ENCODE results near the gene TTPAL.

TTPAL gene

DNA sequence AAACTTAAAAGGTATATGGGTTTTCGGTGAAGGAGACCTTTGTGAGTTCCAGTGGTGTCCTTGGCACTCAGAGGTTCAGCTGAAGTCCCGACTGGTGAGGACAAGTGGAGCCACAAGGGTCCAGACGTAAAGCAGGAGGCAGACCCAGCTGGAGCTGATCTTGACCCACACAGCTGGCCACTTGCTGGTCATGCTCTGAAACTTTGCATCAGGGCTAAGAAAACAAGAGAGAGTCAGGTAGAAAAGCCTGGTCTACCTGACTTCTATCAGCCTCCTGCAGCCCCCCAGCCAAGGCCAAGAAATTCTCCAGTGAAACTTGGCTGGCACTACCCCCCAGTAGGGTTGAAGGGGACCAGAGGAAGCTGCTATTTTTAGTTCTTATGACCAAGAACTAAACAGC lies 24.5 kb downstream of the TTPAL start:
- DNase-seq = no peak

DNA sequence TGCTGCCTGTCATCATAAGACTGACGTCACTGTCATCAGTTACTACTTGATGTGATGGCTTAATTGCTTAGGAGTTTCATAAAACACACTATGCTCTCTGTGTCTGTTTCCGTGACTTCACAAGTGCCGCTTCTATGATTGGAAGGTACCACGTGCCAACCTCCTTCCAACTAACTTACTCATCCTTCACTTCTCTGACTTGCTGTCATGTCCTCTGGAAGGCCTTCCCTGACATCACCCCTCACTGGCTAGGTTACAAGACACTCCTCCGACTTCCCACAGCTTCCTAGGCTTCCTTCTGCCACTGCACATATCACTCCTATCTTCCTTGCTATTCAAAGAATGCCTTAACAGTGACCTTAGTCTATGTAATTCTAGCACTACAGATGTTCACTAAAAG lies 25.8 kb downstream of the TTPAL start:
- no peak for DNase-seq

DNA sequence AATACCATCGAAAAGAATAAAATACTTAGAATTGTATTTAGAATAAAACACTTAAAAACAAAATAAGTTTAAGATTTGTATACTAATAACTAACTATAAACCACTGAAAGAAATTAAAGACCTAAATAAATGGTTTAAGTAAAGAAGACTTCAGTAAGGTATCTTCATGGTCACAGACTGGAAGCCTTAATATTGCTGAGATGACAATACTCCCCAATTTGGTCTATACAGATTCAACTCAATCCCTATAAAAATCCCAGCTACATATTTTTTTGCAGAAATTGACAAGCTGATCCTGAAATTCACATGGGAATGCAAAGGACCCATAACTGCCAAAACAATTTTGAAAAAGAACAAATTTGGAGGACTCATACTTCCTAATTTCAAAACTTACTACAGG lies 27.3 kb downstream of the TTPAL start:
- no peak for DNase-seq

DNA sequence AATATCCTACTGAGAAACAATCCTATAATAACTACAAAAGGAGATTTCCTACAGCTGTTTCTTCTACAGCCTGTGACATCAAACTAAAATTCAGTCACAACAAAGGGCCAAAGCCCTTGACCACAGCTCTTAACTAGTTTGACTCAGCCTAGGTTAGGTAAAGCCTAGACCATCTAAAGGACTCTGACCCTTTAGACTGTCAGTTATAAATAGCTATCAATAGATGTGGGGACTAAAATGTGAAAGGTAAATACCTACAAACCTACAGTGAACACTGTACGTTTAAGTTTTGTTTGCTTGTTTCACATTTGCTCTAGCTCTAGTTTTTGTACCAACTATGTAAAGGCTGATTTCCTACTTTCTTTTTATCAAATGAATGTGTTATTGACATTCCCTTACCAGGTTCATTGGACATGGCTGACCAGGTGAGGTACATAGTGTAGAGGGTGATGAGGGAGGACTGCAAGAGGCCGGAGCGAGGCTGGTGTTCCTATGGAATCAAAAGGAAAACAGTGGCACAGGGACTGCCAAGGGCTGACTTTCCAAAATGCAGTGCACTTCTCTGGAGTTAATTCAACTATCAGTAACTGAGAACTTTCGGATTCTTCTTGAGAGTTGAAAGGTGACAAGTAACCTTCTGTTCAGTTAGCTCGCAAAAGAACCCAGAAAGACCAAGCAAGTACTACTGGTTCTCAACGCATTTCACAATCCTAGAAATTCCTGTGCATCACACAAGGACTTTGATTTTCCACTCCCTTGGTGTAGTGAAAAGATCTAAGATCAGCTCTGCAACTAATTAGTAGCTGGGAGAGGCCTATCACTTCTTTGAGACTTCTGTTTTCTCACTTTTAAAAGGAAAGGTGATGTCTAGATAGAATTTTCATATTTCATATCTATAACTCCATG lies 29.0 kb downstream of the TTPAL start:
- no peak for DNase-seq

DNA sequence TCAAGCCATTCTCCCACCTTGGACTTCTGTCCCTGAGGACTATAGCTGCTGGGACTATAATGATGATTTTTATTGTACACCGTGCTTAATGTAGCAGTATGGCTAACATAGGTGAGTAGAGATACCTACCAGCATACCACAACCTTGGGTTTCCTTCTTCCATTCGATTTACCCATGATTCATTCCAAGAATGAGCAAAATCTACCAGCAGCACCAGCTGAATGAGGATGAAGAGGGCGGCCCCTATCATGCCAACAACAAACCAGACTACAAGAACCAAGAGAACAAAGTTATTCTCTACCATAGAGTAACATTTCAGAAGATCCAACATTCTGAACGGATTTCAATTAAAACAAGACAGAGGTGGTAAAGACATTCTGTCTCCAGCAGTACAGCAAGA lies 34.1 kb downstream of the TTPAL start:
- DNase-seq = no peak

DNA sequence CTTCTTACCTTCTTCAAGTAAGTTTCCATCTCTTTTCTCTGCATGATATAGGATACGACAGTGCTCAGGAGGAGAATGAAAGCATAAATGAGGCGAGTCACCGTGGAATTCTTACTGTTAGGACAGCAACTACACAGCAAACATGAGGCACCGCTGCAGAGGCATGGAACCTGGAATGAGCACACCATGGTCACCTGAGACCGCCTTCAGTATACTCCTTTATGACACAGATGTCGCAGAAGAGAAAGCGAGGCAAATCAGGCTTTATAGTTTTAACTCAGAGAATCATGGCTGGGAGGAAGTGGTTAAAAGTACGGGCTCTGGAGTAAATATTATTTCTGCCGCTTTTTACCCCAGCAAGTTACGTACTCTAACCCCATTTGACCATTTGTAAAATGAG lies 38.2 kb downstream of the TTPAL start:
- no peak for DNase-seq

DNA sequence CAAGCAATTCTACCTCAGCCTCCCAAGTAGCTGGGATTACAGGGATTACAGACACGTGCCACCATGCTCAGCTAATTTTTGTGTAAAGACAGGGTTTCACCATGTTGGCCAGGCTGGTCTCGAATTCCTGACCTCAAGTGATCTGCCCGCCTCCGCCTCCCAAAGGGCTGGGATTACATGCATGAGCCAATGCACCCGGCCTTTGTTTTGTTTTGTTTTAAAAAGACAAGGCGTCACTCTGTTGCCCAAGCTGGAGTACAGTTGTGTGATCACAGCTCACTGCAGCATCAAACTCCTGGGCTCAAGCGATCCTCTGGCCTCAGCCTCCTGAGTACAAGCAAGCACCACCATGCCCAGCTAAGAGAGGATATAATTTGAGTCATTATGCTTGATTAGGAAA lies 40.8 kb downstream of the TTPAL start:
- DNase-seq = no peak

DNA sequence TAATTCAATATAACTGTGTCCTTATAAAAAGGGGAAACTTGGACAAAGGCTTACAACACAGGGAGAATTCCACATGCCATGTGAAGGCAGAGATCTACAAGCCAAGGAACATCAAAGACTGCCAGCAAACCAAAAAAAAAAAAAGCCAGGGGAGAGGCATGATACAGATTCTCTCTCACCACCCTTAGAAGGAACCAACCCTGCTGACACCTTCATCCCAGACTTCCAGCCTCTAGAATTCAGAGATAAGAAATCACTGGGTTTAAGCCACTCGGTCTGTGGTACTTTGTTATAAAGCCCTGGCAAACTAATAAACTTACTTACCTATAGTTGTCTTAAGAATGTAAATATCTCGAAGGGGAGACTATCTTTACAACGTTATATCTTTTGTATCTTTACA lies 41.8 kb downstream of the TTPAL start:
- no peak for DNase-seq

DNA sequence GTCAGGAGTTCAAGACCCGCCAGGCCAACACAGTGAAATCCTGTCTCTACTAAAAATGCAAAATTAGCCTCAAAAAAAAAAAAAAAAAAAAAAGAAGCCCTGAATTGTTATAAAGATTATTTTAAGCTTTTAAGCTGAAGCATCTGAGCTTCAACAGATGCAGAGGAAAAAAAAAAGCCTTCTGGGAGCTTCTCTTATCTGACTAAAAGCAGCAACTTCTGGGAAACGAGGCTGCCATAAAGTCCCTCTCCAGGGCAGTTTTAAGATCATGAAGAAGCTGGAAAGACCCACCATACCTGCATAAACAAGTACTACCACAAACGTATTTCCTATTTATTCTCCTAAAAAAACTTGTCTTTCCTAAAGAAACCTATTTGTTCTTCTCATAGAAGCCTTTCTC lies 42.6 kb downstream of the TTPAL start:
- DNase-seq = no peak

DNA sequence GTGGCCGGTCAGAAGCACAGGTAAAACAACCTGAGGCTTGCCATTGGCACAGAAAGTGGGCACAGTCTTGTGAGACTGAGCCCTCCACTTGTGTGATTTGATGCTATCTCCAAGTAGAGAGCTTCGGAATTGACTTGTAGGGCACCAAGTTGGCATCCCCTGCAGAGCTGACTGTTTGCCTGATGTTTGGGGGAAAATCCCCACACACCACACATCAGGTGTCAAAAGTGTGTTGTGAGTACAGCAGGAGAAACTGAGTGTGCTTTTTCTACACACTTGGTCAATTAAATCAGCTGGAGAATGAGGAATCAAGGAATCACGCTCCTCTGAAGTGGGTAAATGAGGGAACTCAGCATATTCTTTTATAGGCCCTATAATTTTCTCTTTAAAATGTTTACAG lies 45.2 kb downstream of the TTPAL start:
- no peak for DNase-seq

DNA sequence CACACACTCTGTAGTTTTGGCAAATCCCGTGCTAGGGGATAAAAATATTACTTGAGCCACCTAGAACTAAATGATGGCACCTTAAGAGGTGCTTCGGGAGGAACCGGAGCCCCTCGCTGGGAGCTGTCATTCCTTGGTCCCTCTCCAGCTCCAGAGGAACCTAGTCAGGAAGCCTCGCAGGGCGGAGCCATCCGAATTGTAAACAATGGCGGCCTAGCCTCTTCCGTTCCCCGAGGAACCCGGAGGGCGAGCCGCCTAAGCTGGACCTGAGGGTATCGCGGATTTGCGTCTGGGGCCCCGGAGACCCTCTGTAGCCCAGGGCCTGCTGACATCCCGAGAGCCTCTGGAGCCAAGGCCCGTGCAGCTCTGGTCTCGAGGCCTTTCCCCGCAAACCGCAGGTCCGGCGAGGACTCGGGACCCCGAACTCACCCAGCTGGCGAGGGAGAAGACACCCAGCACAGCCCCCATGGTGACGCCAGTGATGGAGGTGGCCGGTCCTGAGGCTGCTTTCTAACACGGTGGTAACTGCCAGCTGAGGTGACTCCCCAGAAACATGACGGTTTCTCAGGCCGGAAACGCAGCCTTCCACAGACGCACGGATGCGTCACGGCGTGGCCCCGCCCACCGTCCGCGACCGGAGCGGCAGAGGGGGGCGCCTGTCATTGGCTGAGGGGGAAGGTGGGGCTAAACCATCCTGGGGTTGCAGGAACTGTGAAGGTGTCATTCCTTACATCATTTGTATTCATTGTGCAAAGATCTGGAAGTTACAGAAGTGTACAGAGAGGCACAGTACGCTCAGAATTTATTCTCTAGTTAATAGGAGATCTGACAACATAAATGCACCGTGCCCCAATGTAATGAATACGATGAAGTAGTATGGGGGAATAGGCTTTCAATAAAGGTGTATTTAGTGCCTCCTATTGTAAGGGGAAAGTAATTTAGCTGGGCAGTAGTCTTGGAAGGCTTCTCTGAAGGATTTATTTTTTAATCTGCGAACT lies 46.1 kb downstream of the TTPAL start, which contains the start of gene SERINC3:
TSS of gene SERINC3 (minus strand) at position 587 of the 998 bp plus-strand sequence. CDS start at position 468, 119 bp downstream.
- DNase-seq = peak; percentile 98

DNA sequence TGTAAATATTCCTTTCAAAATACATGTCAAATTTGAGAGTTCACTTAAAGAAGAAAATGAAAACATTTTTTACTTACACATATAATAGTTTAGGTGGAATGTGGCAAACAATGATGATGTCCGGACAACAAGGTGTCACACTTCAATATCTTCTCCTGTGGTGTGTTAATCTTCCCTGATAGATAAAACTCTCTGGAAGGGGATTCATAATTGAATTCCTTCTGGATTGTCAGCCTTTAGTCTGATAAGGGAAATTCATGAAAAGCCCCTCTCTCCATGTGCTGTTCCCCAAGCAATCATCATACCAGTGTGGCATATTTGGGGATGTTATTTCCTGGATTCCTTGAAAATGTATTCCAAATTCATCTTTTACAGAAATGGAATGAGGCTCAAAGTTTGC lies 47.2 kb downstream of the TTPAL start:
- no peak for DNase-seq

DNA sequence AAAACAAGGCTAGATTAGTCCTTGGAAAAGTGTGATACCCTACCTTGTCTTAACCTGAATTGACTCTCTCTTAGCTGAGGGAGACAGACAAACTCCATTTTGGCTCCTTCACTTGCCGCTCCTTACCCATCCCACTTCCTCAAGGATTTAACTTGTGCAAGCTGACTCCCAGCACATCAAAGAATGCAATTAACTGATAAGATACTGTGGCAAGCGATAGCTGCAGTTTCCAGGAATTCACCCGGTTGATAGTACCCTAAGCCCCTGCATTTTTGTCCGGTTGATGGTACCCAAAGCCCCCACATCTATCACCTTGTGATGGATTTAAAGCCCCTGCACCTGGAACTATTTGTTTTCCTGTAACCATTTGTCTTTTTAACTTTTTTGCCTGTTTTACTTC lies 48.1 kb downstream of the TTPAL start:
- DNase-seq = no peak

DNA sequence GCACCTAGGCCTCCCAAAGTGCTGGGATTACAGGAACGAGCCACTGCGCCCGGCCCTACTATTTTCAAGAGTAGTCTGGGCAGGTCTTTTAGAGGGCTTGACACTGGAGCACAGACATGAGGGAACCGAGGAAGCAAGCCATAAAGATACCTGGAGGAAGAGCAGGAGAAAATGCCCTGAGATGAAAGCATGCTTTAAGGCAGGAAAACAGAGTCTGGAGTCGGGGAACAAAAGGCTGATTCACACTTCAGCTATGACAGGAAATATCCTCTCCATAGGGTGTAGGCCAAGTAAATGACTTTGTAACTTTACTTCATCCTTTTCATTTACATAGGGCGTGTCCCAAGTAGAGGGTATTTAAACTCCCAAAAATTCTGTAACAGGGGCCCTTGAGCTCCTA lies 50.5 kb downstream of the TTPAL start:
- no peak for DNase-seq

DNA sequence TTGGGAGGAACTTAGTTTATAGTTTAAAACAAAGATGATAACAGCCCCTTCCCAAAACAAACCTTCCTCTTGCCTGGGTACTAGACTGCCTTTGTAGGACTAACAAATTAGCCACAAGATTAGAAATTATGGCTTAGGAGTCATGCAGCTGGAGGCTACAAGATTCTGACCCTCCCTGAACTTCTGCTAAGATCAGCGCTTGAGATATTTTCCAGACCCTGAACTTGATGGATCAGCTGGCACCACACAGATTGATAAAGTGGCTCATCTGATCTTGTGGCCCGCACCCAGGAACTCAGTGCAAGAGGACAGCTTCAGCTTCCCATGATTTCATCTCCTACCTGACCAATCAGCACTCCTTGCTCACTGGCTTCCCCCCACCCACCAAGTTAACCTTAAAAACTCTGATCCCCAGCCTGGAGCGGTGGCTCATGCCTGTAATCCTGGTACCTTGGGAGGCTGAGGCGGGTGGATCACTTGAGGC lies 52.1 kb downstream of the TTPAL start:
- DNase-seq = no peak

DNA sequence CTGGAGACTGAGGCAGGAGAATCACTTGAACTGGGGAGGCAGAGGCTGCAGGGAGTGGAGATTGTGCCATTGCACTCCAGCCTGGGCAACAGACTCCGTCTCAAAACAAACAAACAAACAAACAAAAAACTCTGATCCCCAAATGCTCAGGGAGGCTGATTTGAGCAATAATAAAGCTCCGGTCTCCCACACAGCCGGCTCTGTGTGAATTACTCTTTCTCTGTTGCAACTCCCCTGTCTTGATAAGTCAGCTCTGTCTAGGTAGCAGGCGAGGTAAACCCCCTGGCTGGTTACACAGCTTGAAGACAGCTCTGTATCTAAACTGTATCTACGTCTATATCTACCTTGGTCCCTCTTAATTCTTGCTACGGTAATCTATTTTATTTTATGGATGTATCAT lies 52.6 kb downstream of the TTPAL start:
- no peak for DNase-seq

DNA sequence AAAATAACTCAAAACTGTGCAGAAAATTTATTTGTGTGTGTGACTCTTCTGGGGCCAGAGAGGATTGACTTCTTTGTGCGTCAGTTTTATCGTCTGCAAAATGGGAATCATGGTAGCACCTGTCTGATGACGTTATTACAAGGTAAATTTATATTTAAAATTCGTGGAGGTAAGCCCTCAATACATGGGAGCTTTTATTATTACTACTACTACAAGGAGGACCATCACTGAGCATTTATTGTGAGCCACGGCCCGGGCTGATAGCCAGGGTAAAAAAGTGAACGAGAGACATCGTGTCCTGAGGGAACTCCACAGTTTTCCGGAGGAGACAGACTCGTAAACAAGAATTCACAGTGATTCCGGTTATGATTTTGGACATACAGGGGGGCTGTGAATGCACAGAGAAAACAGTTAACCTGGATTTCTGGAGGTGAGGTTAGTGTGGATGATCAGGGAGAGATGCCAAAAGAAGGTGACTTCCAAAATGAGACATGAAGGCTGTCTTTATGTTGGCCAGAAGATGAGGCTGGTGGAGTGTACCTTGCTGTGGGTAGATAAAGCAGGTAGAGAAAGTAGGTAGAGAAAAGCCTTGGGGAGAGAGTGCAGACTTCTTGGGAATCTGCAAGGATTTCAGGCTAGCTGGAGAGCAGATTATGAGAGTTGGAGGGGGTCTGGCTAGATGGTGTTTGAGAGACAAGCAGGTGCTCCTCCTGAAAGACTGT lies 56.7 kb downstream of the TTPAL start:
- no peak for DNase-seq

DNA sequence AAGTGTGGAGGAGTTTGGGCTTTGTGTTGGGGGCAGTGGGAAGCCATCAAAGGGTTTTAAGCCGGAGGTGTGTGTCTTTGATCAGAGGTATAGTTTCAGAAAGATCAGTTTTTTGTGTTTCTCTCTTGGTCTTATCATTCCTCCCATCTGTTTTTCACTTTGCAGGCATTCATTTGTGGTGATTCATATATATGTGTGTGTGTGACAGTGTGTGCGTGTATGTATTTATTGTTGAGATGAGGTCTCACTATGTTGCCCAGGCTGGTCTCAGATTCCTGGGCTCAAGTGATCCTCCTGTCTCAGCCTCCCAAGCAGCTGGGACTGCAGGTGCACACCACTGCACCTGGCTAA lies 57.3 kb downstream of the TTPAL start:
- DNase-seq = no peak

DNA sequence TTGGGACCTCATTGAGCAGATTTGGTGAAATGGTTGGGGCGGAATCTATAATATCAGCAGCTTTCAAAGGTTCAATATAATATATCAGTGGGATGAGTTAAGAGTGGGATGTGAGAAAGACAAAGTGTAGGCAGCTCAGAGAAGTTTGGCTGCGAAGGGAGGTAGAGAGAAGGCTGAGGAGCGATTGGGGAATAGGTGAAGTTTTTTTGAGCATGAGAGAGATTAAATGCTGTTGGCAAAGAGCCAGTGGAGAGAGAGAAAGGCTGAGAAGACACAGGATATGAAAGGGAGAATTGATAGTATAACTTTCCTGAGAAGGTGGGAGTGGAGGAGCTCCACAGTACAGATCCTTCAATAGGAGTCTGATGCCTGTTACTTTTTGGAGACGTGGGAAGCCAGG lies 58.3 kb downstream of the TTPAL start:
- DNase-seq = no peak

DNA sequence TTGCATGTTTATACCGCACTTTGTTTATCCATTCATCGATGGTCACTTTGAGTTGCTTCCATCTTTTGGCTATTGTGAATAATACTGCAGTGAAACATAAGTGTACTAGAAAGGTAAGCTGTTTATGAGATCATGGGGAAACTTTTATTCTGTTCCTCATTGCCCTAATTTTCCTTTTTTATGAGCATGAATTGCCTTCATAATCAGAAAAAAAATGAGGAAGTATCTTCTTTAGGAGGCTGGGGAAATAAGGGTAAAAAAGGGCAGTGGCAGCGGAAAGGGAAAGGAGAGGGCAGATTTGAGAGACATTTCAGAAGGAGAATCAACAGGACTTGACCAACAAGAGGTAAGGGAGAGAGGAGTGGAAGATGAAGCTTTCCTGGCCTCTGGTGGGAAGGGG lies 60.5 kb downstream of the TTPAL start:
- no peak for DNase-seq

DNA sequence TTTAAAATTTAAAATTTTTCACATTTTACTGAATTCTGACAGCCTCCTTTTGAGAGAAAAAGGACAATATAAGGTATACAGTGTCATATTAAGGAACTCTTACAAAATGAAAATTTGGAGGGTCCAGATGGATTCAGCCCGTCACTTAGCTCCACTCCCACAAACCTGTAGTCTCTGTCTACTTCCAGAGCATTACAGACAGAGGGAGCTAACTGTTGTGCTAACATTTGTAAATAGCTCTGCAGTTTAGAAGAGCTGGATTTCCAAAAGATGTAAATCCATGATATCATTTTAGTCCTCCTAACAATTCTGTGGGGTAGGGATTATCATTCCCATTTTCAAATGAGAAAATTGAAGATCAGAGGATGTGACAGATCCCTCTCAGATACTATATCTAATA lies 62.3 kb downstream of the TTPAL start:
- DNase-seq = no peak

DNA sequence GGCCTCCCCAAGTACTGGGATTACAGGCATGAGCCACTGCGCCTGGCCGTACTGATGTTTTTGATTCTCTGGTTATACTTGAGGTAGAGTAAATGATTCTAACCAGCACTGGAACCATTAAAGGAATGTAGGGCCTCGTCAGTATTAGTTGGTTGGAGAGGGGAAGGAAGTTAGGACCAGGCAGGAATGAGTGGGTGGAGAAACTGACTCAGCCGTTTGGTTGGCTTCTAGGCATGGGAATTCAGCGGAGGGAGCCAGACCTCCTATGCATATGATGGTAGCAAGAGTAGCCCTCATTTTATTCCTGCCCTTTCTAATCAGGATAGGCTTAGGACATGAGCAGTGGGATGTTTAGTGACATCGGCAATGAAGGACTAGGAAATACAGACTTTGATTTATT lies 65.2 kb downstream of the TTPAL start:
- DNase-seq = no peak

DNA sequence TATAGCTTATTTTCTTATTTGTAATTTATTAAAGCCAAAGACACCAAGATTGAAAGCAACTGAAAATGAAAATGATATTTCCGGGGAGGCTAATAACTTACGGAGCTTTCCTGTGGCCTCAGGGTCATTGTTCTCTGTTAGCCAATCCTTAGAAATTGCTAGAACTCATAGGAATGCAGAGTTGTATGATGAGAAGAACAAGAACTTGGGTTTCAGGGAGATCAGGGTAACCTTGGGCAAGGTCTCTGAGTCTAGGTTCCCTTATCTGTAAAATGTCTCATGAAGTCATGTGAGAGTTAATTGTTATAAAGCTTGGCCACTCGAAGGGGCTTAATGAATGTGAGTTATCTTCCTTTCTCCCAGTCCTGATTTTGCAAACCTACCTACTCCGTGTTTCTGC lies 66.3 kb downstream of the TTPAL start:
- no peak for DNase-seq
